Smooth muscle cell (in vitro differentiated cells): ENCODE results near the gene ACBD6. TPM values are rescaled to one million over a fixed set of nuclear protein-coding genes. Genes with fewer than 3 reads are reported as not detected.

Source experiments
- DNase-seq: peaks from one replicate; lab custom pipeline; 2025; ENCODE audit not compliant: unreplicated experiment; lab: John Stamatoyannopoulos, UW
- H2AFZ ChIP-seq: fragments of 200-600 bp; sonication (generic); 2 replicates; pipeline ENCODE4 v1.6.0; 2016; ENCODE audit warnings: antibody characterized with exemption, low read depth, mild to moderate bottlenecking
- H3F3A ChIP-seq: fragments of 200-600 bp; sonication (generic); 2 replicates; pipeline ENCODE4 v1.6.0; 2017; ENCODE audit warnings: antibody characterized with exemption, low read depth
- H3K27ac ChIP-seq: fragments of 200-600 bp; sonication (generic); 2 replicates; pipeline ENCODE4 v1.5.1; 2016; ENCODE audit warnings: low read depth, mild to moderate bottlenecking
- H3K27me3 ChIP-seq: fragments of 200-600 bp; sonication (generic); 2 replicates; pipeline ENCODE4 v1.6.1; 2016; ENCODE audit warnings: low read depth, mild to moderate bottlenecking
- H3K36me3 ChIP-seq: fragments of 200-600 bp; sonication (generic); 2 replicates; pipeline ENCODE4 v1.5.1; 2016; ENCODE audit warnings: low read depth
- H3K4me1 ChIP-seq: fragments of 200-600 bp; sonication (generic); 2 replicates; pipeline ENCODE4 v1.5.1; 2016; ENCODE audit warnings: low read depth
- H3K4me2 ChIP-seq: fragments of 200-600 bp; sonication (generic); 2 replicates; pipeline ENCODE4 v1.6.0; 2016; ENCODE audit warnings: mild to moderate bottlenecking
- H3K4me3 ChIP-seq: fragments of 200-600 bp; sonication (generic); 2 replicates; pipeline ENCODE4 v1.5.1; 2016; ENCODE audit warnings: mild to moderate bottlenecking
- H3K79me2 ChIP-seq: fragments of 200-600 bp; sonication (generic); 2 replicates; pipeline ENCODE4 v1.6.0; 2016; ENCODE audit warnings: low read depth, mild to moderate bottlenecking
- H3K9ac ChIP-seq: fragments of 200-600 bp; sonication (generic); 2 replicates; pipeline ENCODE4 v1.6.0; 2016; ENCODE audit warnings: low read depth
- H3K9me3 ChIP-seq: fragments of 200-600 bp; sonication (generic); replicated peaks from 2 replicates; pipeline ENCODE4 v1.5.1; 2016; ENCODE audit warnings: low read depth
- H4K20me1 ChIP-seq: fragments of 200-600 bp; sonication (generic); 2 replicates; pipeline ENCODE4 v1.6.0; 2016; ENCODE audit warnings: low read depth
- CTCF ChIP-seq: fragments of 200-600 bp; sonication (generic); IDR thresholded peaks from 2 replicates; pipeline ENCODE4 v1.5.1; 2017; ENCODE audit warnings: borderline replicate concordance, mild to moderate bottlenecking, antibody characterized with exemption; ENCODE audit not compliant: insufficient read depth, poor library complexity, severe bottlenecking
- WGBS: methylation state at CpG from one replicate; pipeline ENCODE4 v1.1.7; 2016; ENCODE audit warnings: low lambda C conversion rate; 5-methylcytosine and 5-hydroxymethylcytosine counted together
- polyA plus RNA-seq: library from polyadenylated mRNA; unstranded; fragments of >200 nt; fragmentation: Nextera tagmentation; extraction: Ambion mirVana; gene quantifications from 2 replicates; pipeline ENCODE4 v1.2.1, GENCODE V29; 2016
- total RNA-seq: library from RNA; depleted of rRNA; stranded (reverse); fragments of >200 nt; gene quantifications from 2 replicates; pipeline ENCODE4 v1.2.3, GENCODE V29; 2014

The ACBD6 gene
- total and polyA plus RNA-seq, 2 experiments from 2014 or later = 44.1 to 48.7 TPM

- H3K36me3 ChIP-seq = no peaks in the 10 kb centered on the region
- no peak overlapping the region for H3K9ac ChIP-seq
- no peaks in the 10 kb centered on the region for H3K9me3 ChIP-seq
- H2AFZ ChIP-seq = no peak overlapping the region
- no peaks in the 10 kb centered on the region for H3K27me3 ChIP-seq
- no peak overlapping the region for H3K27ac ChIP-seq
- H3K4me1 ChIP-seq = no peaks in the 10 kb centered on the region
- no peak overlapping the region for H3K4me2 ChIP-seq
- DNase-seq = no peak
- no peak for TF ChIP-seq CTCF
- H3K79me2 ChIP-seq = no peaks in the 10 kb centered on the region
- 94% methylated on average over 7 of the region's 7 CpGs for WGBS
- H3K4me3 ChIP-seq = no peak overlapping the region
- no peaks in the 10 kb centered on the region for H4K20me1 ChIP-seq
- no peaks in the 10 kb centered on the region for H3F3A ChIP-seq
Measured at GRCh38 chr1:180548686-180549317, 46.4 kb upstream of the ACBD6 start.

GRCh38 chr1:180545991-180546390 lies 43.6 kb upstream of the ACBD6 start:
- DNase-seq = no peak
- TF ChIP-seq CTCF = no peak
- Histone ChIP-seq H3K4me1 (no peaks in the 10 kb centered on the region), H3F3A (no peaks in the 10 kb centered on the region), H3K79me2 (no peaks in the 10 kb centered on the region), H3K4me2 (no peak overlapping the region), H2AFZ (no peak overlapping the region), H3K9me3 (no peaks in the 10 kb centered on the region), H3K27me3 (no peaks in the 10 kb centered on the region), H3K9ac (no peak overlapping the region), H4K20me1 (no peaks in the 10 kb centered on the region), H3K36me3 (no peaks in the 10 kb centered on the region), H3K27ac (no peak overlapping the region), H3K4me3 (no peak overlapping the region)
- 100% methylated on average over 1 of the region's 1 CpG for WGBS

- no peaks in the 10 kb centered on the region for H3K4me1 ChIP-seq
- WGBS = 95% methylated on average over 4 of the region's 4 CpGs
Measured at GRCh38 chr1:180544050-180544449, 41.7 kb upstream of the ACBD6 start.

More at GRCh38 chr1:180544050-180544449, 41.7 kb upstream of the ACBD6 start:
- Histone ChIP-seq H3K9me3 (no peaks in the 10 kb centered on the region), H3K4me3 (no peak overlapping the region), H3K79me2 (no peaks in the 10 kb centered on the region), H4K20me1 (no peaks in the 10 kb centered on the region), H3K4me2 (no peak overlapping the region), H3K27ac (no peak overlapping the region), H2AFZ (no peak overlapping the region), H3K9ac (no peak overlapping the region), H3F3A (no peaks in the 10 kb centered on the region), H3K36me3 (no peaks in the 10 kb centered on the region), H3K27me3 (no peaks in the 10 kb centered on the region)
- TF ChIP-seq CTCF = no peak
- DNase-seq = no peak
